Measurements from ENCODE around the gene CLNK. TPM values are rescaled to one million over a fixed set of nuclear protein-coding genes. Genes with fewer than 3 reads are reported as not detected.

The CLNK gene
- total and polyA plus RNA-seq, 2 of the 13 experiments (the other 11 are each of a cell fraction or from before 2014, with no cell fraction given), result not detected

DNA sequence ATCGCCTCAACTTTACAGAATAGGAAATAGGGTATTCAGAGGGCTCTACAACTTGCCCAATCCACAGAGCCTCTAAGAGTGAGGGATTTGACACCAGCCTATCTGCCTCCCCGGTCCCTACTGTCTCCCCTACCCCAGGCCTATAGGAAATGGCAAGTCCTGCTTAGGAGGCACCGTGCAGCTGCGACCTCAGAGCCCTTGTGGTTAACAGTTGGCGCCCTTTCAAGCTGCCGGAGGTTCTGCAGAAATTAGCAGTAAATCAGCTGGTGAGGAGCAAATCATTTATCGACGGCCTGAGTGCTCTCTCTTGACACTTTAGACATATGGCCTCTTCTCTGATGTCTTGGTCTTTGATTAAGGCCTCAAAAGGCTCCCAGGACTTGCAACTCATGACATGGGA lies 96.9 kb downstream of the CLNK start (continued):
- no peak for TF ChIP-seq ELF4 (CRISPR knock-in tag; IDR thresholded peaks at IDR 0.05; ENCODE audit: borderline replicate concordance)
- no peak for TF ChIP-seq GTF3A (CRISPR knock-in tag; conservative IDR thresholded peaks at IDR 0.05)
- no peak for TF ChIP-seq TCF7L2 (IDR thresholded peaks at IDR 0.05; ENCODE audit: low read depth, low read length)

DNA sequence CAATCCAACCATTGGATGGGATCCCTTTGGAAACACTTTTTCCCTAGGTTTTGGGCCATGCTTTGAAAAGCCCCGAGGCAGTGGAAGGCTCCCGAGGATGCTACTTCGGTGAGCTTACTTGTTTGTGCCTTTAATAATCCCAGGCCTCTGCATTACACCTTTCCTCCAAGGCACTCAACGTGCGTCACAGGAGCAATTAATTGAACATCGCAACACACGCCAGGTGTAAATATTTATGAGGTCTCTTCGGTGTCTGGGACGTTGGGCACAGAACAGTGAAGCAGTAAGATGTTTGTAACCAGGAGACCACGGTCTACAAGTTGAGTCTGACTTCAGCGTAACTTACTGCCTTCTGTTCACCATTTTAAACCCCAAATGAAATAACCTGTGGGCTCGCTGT lies 97.3 kb downstream of the CLNK start:
- WGBS (ENCODE audit: low lambda C conversion rate), result 41% methylated on average over 12 of the region's 12 CpGs
- no peaks in the 10 kb centered on the region for H4K20me1 ChIP-seq (ENCODE audit: insufficient read depth, low read length)
- H3K79me2 ChIP-seq (ENCODE audit: insufficient read depth, low read length), result no peaks in the 10 kb centered on the region
- H3K4me1 ChIP-seq (ENCODE audit: insufficient read depth, low read length), result no peaks in the 10 kb centered on the region
- CTCF ChIA-PET (ENCODE audit: low intra/inter-chr PET ratio, low total read pairs), result no interaction called here
- POLR2A ChIA-PET, result no interaction called here
- TF ChIP-seq DPF2 (CRISPR knock-in tag; IDR thresholded peaks at IDR 0.05; ENCODE audit: borderline replicate concordance, low read depth) (no peak), TARDBP (CRISPR knock-in tag; IDR thresholded peaks at IDR 0.05) (no peak), ZNF580 (CRISPR knock-in tag; IDR thresholded peaks at IDR 0.05; ENCODE audit: borderline replicate concordance, low read depth) (no peak), DMAP1 (CRISPR knock-in tag; IDR thresholded peaks at IDR 0.05) (no peak)
- DNase-seq (ENCODE audit: low spot score), result no peak
- BruUV-seq (replicated peaks), result no TSS peak
- no peak overlapping the region for H2AFZ ChIP-seq (ENCODE audit: low read length)
- in situ Hi-C loops (cut with HindIII; ENCODE audit: extremely low pct_ligation_motif_present, low pct_unique_long_range_greater_than_20kb) (loop anchor here (25.0 kb wide), 1 partner anchor 1125 kb away; no protein-coding TSS in a partner anchor), intact Hi-C loops (cut with micrococcal nuclease; ENCODE audit: unreplicated experiment) (no loop called here)
- H3K4me3 ChIP-seq (replicated peaks in 1 of 3; ENCODE audit: insufficient read depth in 1 of 3, low read depth in 2 of 3, low read length in 3 of 3), result no peak overlapping the region
- no peak for FAIRE-seq
- ATAC-seq, result no peak
- no peak overlapping the region for H3K9ac ChIP-seq (ENCODE audit: insufficient read depth, low read depth, low read length)
- H3K36me3 ChIP-seq (replicated peaks in 1 of 2; ENCODE audit: control insufficient read depth in 1 of 2, insufficient read depth in 2 of 2, low read length in 2 of 2), result no peaks in the 10 kb centered on the region
- H3K9me3 ChIP-seq (ENCODE audit: low read length), result no peaks in the 10 kb centered on the region
- no peak overlapping the region for H3K27ac ChIP-seq (ENCODE audit: extremely low read length, insufficient read depth, low read length)
- 0 out of 5 replicates have a peak, but pooled peaks cover 0 to 1% of the 10 kb centered on the region in 2 experiments for H3K27me3 ChIP-seq (ENCODE audit: control insufficient read depth in 1 of 2, insufficient read depth in 2 of 2, low read length in 2 of 2)
- H3K4me2 ChIP-seq (ENCODE audit: low read depth, low read length), result no peak overlapping the region

- Histone ChIP-seq H3K36me3 (replicated peaks in 1 of 2; ENCODE audit: control insufficient read depth in 1 of 2, insufficient read depth in 2 of 2, low read length in 2 of 2) (no peaks in the 10 kb centered on the region), H3K9me3 (ENCODE audit: low read length) (no peaks in the 10 kb centered on the region), H3K27ac (ENCODE audit: extremely low read length, insufficient read depth, low read length) (no peak overlapping the region), H3K79me2 (ENCODE audit: insufficient read depth, low read length) (no peaks in the 10 kb centered on the region), H4K20me1 (ENCODE audit: insufficient read depth, low read length) (no peaks in the 10 kb centered on the region), H3K4me2 (ENCODE audit: low read depth, low read length) (peak overlapping the region; percentile 35), H3K9ac (ENCODE audit: insufficient read depth, low read depth, low read length) (no peak overlapping the region), H3K4me3 (replicated peaks in 1 of 3; ENCODE audit: insufficient read depth in 1 of 3, low read depth in 2 of 3, low read length in 3 of 3) (peak overlapping the region in 2 of 3 experiments; percentile 4 to 18; a peak in 1 of 6 replicates), H3K4me1 (ENCODE audit: insufficient read depth, low read length) (no peaks in the 10 kb centered on the region), H3K27me3 (ENCODE audit: control insufficient read depth in 1 of 2, insufficient read depth in 2 of 2, low read length in 2 of 2) (no peaks in the 10 kb centered on the region), H2AFZ (ENCODE audit: low read length) (no peak overlapping the region)
- ATAC-seq (no peak; the same call in 2 of the 3 replicates), FAIRE-seq (no peak), DNase-seq (ENCODE audit: low spot score) (peak; percentile 6)
- POLR2A ChIA-PET, result no interaction called here
- BruUV-seq (replicated peaks), result no TSS peak
- intact Hi-C loops (cut with micrococcal nuclease; ENCODE audit: unreplicated experiment) (loop anchor here (5.0 kb wide), 1 partner anchor 1138 kb away; no protein-coding TSS in a partner anchor), in situ Hi-C loops (cut with HindIII; ENCODE audit: extremely low pct_ligation_motif_present, low pct_unique_long_range_greater_than_20kb) (loop anchor here (5.0 to 25.0 kb wide), 2 partner anchors 838 to 1128 kb away; no protein-coding TSS in a partner anchor)
- 14% methylated on average over 2 of the region's 2 CpGs for WGBS (ENCODE audit: low lambda C conversion rate)
- TF ChIP-seq NCOA1 (CRISPR knock-in tag; IDR thresholded peaks at IDR 0.05) (no peak), BCL6 (CRISPR knock-in tag; IDR thresholded peaks at IDR 0.05) (peak; percentile 75)
- CTCF ChIA-PET (ENCODE audit: low intra/inter-chr PET ratio, low total read pairs), result no interaction called here
Measured at GRCh38 chr4:10584042-10584441, 100.5 kb downstream of the CLNK start.
